ENCODE measurements around the gene CUEDC2. TPM values are rescaled to one million over a fixed set of nuclear protein-coding genes. Genes with fewer than 3 reads are reported as not detected.

CUEDC2 gene
- total RNA-seq, 1 experiment from 2014 or later, result 40.2 TPM

DNA sequence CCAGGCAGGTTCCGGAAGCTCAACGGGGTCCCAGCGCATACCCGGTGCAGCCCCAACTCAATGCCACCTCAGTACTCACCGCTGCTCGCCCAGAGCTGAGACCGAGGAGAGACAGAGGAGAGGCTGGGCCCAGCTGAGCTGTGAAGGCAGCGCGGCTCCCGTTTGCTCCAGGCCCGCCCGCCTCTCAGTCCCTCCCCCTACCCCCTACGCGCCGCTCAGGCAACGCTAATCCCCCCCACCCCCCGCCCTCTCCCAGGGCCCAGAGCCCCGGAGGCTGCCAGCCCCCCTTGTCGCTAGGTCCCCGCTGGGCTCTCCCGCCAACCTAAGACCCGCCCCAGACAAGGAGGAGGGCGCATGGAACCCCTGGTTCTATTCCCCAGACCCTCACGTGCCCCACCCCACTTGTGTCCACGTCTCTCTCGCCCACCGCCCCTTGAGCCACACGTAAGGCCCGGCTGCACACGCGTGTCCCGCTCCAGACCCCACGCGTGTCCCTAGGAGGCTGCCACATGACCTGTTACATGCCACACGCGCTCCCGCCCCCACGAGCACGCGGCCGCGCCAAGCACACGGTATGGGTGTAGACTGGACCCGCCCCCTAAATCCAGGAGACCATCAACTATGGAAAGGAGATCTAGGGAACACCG, 13.6 kb downstream of the CUEDC2 start, which contains the start of gene PSD (continued):
- TF ChIP-seq, protein P1, sequence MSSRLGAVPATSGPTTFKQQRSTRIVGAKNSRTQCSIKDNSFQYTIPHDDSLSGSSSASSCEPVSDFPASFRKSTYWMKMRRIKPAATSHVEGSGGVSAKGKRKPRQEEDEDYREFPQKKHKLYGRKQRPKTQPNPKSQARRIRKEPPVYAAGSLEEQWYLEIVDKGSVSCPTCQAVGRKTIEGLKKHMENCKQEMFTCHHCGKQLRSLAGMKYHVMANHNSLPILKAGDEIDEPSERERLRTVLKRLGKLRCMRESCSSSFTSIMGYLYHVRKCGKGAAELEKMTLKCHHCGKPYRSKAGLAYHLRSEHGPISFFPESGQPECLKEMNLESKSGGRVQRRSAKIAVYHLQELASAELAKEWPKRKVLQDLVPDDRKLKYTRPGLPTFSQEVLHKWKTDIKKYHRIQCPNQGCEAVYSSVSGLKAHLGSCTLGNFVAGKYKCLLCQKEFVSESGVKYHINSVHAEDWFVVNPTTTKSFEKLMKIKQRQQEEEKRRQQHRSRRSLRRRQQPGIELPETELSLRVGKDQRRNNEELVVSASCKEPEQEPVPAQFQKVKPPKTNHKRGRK (CRISPR knock-in tag; IDR thresholded peaks at IDR 0.05; ENCODE audit: borderline replicate concordance), result no peak
- TF ChIP-seq RELA (CRISPR knock-in tag; IDR thresholded peaks at IDR 0.05; ENCODE audit: borderline replicate concordance) (no peak), NFYB (CRISPR knock-in tag; conservative IDR thresholded peaks at IDR 0.05; ENCODE audit: low read depth) (no peak)

DNA sequence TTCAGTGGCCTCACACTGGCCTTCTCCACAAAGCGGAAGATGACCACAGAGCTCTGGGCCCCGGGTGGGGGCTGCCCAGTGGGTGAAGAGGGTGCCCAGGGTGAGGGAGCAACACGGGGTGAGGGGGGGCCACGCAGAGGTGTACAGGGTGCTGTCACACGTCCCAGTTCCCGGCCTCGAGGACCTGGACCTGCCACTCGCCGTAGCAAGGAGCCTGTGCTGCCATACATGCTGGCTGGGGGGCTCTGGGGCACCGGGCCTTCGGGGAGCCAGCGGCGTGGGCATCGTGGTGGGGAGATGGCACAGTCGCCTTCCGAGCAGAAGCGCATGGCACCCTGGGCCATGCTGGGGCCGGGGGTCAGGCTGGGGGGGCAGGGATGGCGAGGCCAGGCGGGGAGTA, 15.7 kb downstream of the CUEDC2 start:
- TF ChIP-seq FOXJ3 (CRISPR knock-in tag; IDR thresholded peaks at IDR 0.05; ENCODE audit: borderline replicate concordance), result no peak
- TF ChIP-seq HMGA2 (CRISPR knock-in tag; IDR thresholded peaks at IDR 0.05), result no peak
- TF ChIP-seq, protein P2, sequence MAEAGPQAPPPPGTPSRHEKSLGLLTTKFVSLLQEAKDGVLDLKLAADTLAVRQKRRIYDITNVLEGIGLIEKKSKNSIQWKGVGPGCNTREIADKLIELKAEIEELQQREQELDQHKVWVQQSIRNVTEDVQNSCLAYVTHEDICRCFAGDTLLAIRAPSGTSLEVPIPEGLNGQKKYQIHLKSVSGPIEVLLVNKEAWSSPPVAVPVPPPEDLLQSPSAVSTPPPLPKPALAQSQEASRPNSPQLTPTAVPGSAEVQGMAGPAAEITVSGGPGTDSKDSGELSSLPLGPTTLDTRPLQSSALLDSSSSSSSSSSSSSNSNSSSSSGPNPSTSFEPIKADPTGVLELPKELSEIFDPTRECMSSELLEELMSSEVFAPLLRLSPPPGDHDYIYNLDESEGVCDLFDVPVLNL (CRISPR knock-in tag; IDR thresholded peaks at IDR 0.05; ENCODE audit: borderline replicate concordance, low read depth), result no peak
- no peak for TF ChIP-seq ZNF121 (CRISPR knock-in tag; IDR thresholded peaks at IDR 0.05)
- no peak for TF ChIP-seq MYBL2 (CRISPR knock-in tag; IDR thresholded peaks at IDR 0.05)
- TF ChIP-seq, protein P3, sequence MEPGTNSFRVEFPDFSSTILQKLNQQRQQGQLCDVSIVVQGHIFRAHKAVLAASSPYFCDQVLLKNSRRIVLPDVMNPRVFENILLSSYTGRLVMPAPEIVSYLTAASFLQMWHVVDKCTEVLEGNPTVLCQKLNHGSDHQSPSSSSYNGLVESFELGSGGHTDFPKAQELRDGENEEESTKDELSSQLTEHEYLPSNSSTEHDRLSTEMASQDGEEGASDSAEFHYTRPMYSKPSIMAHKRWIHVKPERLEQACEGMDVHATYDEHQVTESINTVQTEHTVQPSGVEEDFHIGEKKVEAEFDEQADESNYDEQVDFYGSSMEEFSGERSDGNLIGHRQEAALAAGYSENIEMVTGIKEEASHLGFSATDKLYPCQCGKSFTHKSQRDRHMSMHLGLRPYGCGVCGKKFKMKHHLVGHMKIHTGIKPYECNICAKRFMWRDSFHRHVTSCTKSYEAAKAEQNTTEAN (CRISPR knock-in tag; IDR thresholded peaks at IDR 0.05), result no peak
- no peak for TF ChIP-seq GTF2I (CRISPR knock-in tag; conservative IDR thresholded peaks at IDR 0.05)
- TF ChIP-seq, protein P4, sequence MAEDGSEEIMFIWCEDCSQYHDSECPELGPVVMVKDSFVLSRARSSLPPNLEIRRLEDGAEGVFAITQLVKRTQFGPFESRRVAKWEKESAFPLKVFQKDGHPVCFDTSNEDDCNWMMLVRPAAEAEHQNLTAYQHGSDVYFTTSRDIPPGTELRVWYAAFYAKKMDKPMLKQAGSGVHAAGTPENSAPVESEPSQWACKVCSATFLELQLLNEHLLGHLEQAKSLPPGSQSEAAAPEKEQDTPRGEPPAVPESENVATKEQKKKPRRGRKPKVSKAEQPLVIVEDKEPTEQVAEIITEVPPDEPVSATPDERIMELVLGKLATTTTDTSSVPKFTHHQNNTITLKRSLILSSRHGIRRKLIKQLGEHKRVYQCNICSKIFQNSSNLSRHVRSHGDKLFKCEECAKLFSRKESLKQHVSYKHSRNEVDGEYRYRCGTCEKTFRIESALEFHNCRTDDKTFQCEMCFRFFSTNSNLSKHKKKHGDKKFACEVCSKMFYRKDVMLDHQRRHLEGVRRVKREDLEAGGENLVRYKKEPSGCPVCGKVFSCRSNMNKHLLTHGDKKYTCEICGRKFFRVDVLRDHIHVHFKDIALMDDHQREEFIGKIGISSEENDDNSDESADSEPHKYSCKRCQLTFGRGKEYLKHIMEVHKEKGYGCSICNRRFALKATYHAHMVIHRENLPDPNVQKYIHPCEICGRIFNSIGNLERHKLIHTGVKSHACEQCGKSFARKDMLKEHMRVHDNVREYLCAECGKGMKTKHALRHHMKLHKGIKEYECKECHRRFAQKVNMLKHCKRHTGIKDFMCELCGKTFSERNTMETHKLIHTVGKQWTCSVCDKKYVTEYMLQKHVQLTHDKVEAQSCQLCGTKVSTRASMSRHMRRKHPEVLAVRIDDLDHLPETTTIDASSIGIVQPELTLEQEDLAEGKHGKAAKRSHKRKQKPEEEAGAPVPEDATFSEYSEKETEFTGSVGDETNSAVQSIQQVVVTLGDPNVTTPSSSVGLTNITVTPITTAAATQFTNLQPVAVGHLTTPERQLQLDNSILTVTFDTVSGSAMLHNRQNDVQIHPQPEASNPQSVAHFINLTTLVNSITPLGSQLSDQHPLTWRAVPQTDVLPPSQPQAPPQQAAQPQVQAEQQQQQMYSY (CRISPR knock-in tag; IDR thresholded peaks at IDR 0.05), result no peak
- TF ChIP-seq, protein P5, sequence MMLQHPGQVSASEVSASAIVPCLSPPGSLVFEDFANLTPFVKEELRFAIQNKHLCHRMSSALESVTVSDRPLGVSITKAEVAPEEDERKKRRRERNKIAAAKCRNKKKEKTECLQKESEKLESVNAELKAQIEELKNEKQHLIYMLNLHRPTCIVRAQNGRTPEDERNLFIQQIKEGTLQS (CRISPR knock-in tag; conservative IDR thresholded peaks at IDR 0.05), result no peak
- TF ChIP-seq NFATC4 (CRISPR knock-in tag; IDR thresholded peaks at IDR 0.05), result no peak
- TF ChIP-seq, protein P6, sequence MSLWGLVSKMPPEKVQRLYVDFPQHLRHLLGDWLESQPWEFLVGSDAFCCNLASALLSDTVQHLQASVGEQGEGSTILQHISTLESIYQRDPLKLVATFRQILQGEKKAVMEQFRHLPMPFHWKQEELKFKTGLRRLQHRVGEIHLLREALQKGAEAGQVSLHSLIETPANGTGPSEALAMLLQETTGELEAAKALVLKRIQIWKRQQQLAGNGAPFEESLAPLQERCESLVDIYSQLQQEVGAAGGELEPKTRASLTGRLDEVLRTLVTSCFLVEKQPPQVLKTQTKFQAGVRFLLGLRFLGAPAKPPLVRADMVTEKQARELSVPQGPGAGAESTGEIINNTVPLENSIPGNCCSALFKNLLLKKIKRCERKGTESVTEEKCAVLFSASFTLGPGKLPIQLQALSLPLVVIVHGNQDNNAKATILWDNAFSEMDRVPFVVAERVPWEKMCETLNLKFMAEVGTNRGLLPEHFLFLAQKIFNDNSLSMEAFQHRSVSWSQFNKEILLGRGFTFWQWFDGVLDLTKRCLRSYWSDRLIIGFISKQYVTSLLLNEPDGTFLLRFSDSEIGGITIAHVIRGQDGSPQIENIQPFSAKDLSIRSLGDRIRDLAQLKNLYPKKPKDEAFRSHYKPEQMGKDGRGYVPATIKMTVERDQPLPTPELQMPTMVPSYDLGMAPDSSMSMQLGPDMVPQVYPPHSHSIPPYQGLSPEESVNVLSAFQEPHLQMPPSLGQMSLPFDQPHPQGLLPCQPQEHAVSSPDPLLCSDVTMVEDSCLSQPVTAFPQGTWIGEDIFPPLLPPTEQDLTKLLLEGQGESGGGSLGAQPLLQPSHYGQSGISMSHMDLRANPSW (CRISPR knock-in tag; conservative IDR thresholded peaks at IDR 0.05; ENCODE audit: low read depth), result no peak
- TF ChIP-seq, protein P7, sequence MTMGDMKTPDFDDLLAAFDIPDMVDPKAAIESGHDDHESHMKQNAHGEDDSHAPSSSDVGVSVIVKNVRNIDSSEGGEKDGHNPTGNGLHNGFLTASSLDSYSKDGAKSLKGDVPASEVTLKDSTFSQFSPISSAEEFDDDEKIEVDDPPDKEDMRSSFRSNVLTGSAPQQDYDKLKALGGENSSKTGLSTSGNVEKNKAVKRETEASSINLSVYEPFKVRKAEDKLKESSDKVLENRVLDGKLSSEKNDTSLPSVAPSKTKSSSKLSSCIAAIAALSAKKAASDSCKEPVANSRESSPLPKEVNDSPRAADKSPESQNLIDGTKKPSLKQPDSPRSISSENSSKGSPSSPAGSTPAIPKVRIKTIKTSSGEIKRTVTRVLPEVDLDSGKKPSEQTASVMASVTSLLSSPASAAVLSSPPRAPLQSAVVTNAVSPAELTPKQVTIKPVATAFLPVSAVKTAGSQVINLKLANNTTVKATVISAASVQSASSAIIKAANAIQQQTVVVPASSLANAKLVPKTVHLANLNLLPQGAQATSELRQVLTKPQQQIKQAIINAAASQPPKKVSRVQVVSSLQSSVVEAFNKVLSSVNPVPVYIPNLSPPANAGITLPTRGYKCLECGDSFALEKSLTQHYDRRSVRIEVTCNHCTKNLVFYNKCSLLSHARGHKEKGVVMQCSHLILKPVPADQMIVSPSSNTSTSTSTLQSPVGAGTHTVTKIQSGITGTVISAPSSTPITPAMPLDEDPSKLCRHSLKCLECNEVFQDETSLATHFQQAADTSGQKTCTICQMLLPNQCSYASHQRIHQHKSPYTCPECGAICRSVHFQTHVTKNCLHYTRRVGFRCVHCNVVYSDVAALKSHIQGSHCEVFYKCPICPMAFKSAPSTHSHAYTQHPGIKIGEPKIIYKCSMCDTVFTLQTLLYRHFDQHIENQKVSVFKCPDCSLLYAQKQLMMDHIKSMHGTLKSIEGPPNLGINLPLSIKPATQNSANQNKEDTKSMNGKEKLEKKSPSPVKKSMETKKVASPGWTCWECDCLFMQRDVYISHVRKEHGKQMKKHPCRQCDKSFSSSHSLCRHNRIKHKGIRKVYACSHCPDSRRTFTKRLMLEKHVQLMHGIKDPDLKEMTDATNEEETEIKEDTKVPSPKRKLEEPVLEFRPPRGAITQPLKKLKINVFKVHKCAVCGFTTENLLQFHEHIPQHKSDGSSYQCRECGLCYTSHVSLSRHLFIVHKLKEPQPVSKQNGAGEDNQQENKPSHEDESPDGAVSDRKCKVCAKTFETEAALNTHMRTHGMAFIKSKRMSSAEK (CRISPR knock-in tag; IDR thresholded peaks at IDR 0.05; ENCODE audit: borderline replicate concordance), result no peak
- TF ChIP-seq, protein P8, sequence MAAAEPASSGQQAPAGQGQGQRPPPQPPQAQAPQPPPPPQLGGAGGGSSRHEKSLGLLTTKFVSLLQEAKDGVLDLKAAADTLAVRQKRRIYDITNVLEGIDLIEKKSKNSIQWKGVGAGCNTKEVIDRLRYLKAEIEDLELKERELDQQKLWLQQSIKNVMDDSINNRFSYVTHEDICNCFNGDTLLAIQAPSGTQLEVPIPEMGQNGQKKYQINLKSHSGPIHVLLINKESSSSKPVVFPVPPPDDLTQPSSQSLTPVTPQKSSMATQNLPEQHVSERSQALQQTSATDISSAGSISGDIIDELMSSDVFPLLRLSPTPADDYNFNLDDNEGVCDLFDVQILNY (CRISPR knock-in tag; IDR thresholded peaks at IDR 0.05), result no peak
- no peak for TF ChIP-seq NFYB (CRISPR knock-in tag; conservative IDR thresholded peaks at IDR 0.05; ENCODE audit: low read depth)
- Mint-ChIP-seq H3K27ac (no peak overlapping the region), H3K4me1 (peaks cover 17% of the 10 kb centered on the region), H3K27me3 (ENCODE audit: low read depth) (peaks cover 18% of the 10 kb centered on the region), H3K9me3 (no peaks in the 10 kb centered on the region), H3K36me3 (no peaks in the 10 kb centered on the region), H3K4me3 (no peak overlapping the region)
- CTCF ChIA-PET, result no interaction called here
- POLR2A ChIA-PET, result no interaction called here
- DNase-seq (ENCODE audit: low spot score) (no peak), ATAC-seq (no peak)

All from WTC11 (cell line).